Sigmoid colon (tissue), 7 donors: ENCODE data around the gene ANKRD13C. TPM values are rescaled to one million over a fixed set of nuclear protein-coding genes. Genes with fewer than 3 reads are reported as not detected.
A peak's percentile ranks its signal among the peaks of the same experiment; 100 is the strongest.
"Not testable (repeated sequence)": the region's sequence is repeated elsewhere in the genome, so short reads cannot be mapped to it uniquely, and the experiment has no call there.

Experiments
- DNase-seq: peaks from one replicate; pipeline ENCODE4 v3.0.0-alpha.2; 2019
- H3K27ac ChIP-seq, 4 donors: fragments of 200-600 bp; sonication (generic); one replicate each; pipeline ENCODE4 v1.5.1; 2016 to 2019; ENCODE audit warnings: mild to moderate bottlenecking in 1 of 4
- H3K27me3 ChIP-seq, 3 donors: fragments of 200-600 bp; sonication (generic); one replicate each; pipeline ENCODE4 v1.5.1; 2019; ENCODE audit warnings: mild to moderate bottlenecking in 1 of 3
- H3K36me3 ChIP-seq, 4 donors: fragments of 200-600 bp; sonication (generic); one replicate each; pipeline ENCODE4 v1.5.1; 2016 to 2019
- H3K4me1 ChIP-seq, 4 donors: fragments of 200-600 bp; sonication (generic); one replicate each; pipeline ENCODE4 v1.5.1; 2017 to 2019
- H3K4me3 ChIP-seq, 4 donors: fragments of 200-600 bp; sonication (generic); one replicate each; pipeline ENCODE4 v1.5.1; 2017 to 2019; ENCODE audit warnings: mild to moderate bottlenecking in 2 of 4, moderate library complexity in 1 of 4
- H3K9me3 ChIP-seq, 4 donors: fragments of 200-600 bp in 3 of 4; sonication (generic) in 3 of 4; one replicate each; pipeline versions ENCODE4 v1.5.1 to v1.6.1; 2013 to 2019
- CTCF ChIP-seq, 4 experiments: fragments of 450-650 bp in 3 of 4; fragments of 200-600 bp in 1 of 4; IDR thresholded peaks; one replicate each; pipeline ENCODE4 v1.5.1; 2016 to 2019; ENCODE audit warnings: antibody characterized with exemption in 4 of 4, mild to moderate bottlenecking in 3 of 4, moderate library complexity in 2 of 4
- EP300 ChIP-seq, 4 donors: sonication (generic); formaldehyde crosslinking; IDR thresholded peaks; one replicate each; pipeline ENCODE4 v1.6.1; 2017; ENCODE audit warnings: antibody characterized with exemption in 4 of 4
- POLR2A ChIP-seq, 2 donors: fragments of 450-650 bp; IDR thresholded peaks; one replicate each; pipeline ENCODE4 v1.6.1; 2016; ENCODE audit warnings: antibody characterized with exemption in 2 of 2, mild to moderate bottlenecking in 2 of 2, moderate library complexity in 2 of 2
- POLR2AphosphoS5 ChIP-seq, 4 donors: sonication (generic); formaldehyde crosslinking; IDR thresholded peaks; one replicate each; pipeline ENCODE4 v1.6.1; 2017; ENCODE audit warnings: antibody characterized with exemption in 4 of 4
- WGBS, 2 donors: extraction: QIAGEN DNeasy Blood & Tissue Kit; methylation state at CpG; one replicate each; pipeline ENCODE4 v1.1.7; 2013; 5-methylcytosine and 5-hydroxymethylcytosine counted together
- intact Hi-C: fragments of 100-400 bp; cut with DNase I; formaldehyde crosslinking; loops from one replicate; pipeline ENCODE4 v1.15.1; 2023
- polyA plus RNA-seq, 3 donors: library from polyadenylated mRNA; stranded (reverse); fragments of 200-250 nt; gene quantifications; one replicate each; pipeline ENCODE4 v1.2.3, GENCODE V29; 2013
- total RNA-seq, 4 donors: library from RNA; depleted of rRNA; stranded (reverse); fragments of >200 nt; gene quantifications; one replicate each; pipeline ENCODE4 v1.1.0, GENCODE V29; 2016
- donor health status: healthy with polysubstance abuse.
- donor health status: Bipolar disorder and iron deficiency.
- donor health status: healthy.

Gene ANKRD13C
- total and polyA plus RNA-seq, 7 donors = 10.6 to 34.2 (median 22.8) TPM

- intact Hi-C loops = loop anchor here (2.0 kb wide), 1 partner anchor 135 kb away; the partner anchor contains the start of gene SRSF11
- H3K4me3 ChIP-seq = no peak overlapping the region
- TF ChIP-seq EP300 (IDR thresholded peaks at IDR 0.05) (no peak), POLR2AphosphoS5 (IDR thresholded peaks at IDR 0.05) (no peak), POLR2A (IDR thresholded peaks at IDR 0.05) (no peak), CTCF (IDR thresholded peaks at IDR 0.05) (no peak)
- H3K36me3 ChIP-seq = no peaks in the 10 kb centered on the region
- no peak for DNase-seq
- 76 to 80% methylated on average over 7 of the region's 7 CpGs for WGBS, 2 donors
- no peaks in the 10 kb centered on the region for H3K27me3 ChIP-seq
- peak overlapping the region; percentile 92 to 95 (median 92) for H3K27ac ChIP-seq
- no peaks in the 10 kb centered on the region for H3K9me3 ChIP-seq
- peaks cover 0 to 35% (median 34%) of the 10 kb centered on the region in 4 donors for H3K4me1 ChIP-seq
Measured at GRCh38 chr1:70355920-70356319, 1.4 kb upstream of the ANKRD13C start.

GRCh38 chr1:70355111-70355407 lies 537 bp upstream of the ANKRD13C start:
- peak overlapping the region; percentile 74 to 89 (median 82) for H3K4me3 ChIP-seq
- intact Hi-C loops = loop anchor here (2.0 kb wide), 1 partner anchor 134 kb away; the partner anchor contains the start of gene SRSF11
- no peaks in the 10 kb centered on the region for H3K36me3 ChIP-seq
- no peaks in the 10 kb centered on the region for H3K9me3 ChIP-seq
- no peak for DNase-seq
- peak overlapping the region; percentile 92 to 95 (median 92) for H3K27ac ChIP-seq
- peaks cover 0 to 44% (median 43%) of the 10 kb centered on the region in 4 donors for H3K4me1 ChIP-seq
- H3K27me3 ChIP-seq = no peaks in the 10 kb centered on the region
- no peak for TF ChIP-seq POLR2A (IDR thresholded peaks at IDR 0.05)
- TF ChIP-seq EP300 (IDR thresholded peaks at IDR 0.05) = no peak
- TF ChIP-seq POLR2AphosphoS5 (IDR thresholded peaks at IDR 0.05) = no peak
- TF ChIP-seq CTCF (IDR thresholded peaks at IDR 0.05) = no peak
- WGBS, 2 donors = 47 to 68% methylated on average over 6 of the region's 6 CpGs

- H3K27me3 ChIP-seq = no peaks in the 10 kb centered on the region
- peaks cover 0 to 54% (median 50%) of the 10 kb centered on the region in 4 donors for H3K4me1 ChIP-seq
- H3K4me3 ChIP-seq = peak overlapping the region; percentile 74 to 89 (median 82)
- H3K27ac ChIP-seq = peak overlapping the region; percentile 92 to 95 (median 92)
- intact Hi-C loops = loop anchor here (1.0 to 2.0 kb wide), 3 partner anchors 58 to 148 kb away; partner anchors contain the start of genes CTH, LRRC40 and SRSF11
- no peaks in the 10 kb centered on the region for H3K9me3 ChIP-seq
- DNase-seq = no peak
- WGBS, 2 donors = 0% methylated on average over 34 of the region's 34 CpGs
- no peak for TF ChIP-seq POLR2A (IDR thresholded peaks at IDR 0.05)
- TF ChIP-seq POLR2AphosphoS5 (IDR thresholded peaks at IDR 0.05) = no peak
- TF ChIP-seq CTCF (IDR thresholded peaks at IDR 0.05) = no peak
- no peaks in the 10 kb centered on the region for H3K36me3 ChIP-seq
Measured at GRCh38 chr1:70353601-70354331, 756 bp downstream of the ANKRD13C start.

- H3K36me3 ChIP-seq = no peaks in the 10 kb centered on the region
- WGBS, 2 donors = 34 to 41% methylated on average over 4 of the region's 4 CpGs
- no peaks in the 10 kb centered on the region for H3K9me3 ChIP-seq
- intact Hi-C loops = no loop called here
- no peak for DNase-seq
- TF ChIP-seq POLR2AphosphoS5 (IDR thresholded peaks at IDR 0.05) (no peak), CTCF (IDR thresholded peaks at IDR 0.05) (no peak), EP300 (IDR thresholded peaks at IDR 0.05) (no peak), POLR2A (IDR thresholded peaks at IDR 0.05) (no peak)
- no peak overlapping the region for H3K27ac ChIP-seq
- no peaks in the 10 kb centered on the region for H3K27me3 ChIP-seq
- H3K4me1 ChIP-seq = peaks cover 0 to 59% (median 53%) of the 10 kb centered on the region in 4 donors
- peak overlapping the region; percentile 74 to 89 (median 82) for H3K4me3 ChIP-seq
Measured at GRCh38 chr1:70353044-70353443, 1.5 kb downstream of the ANKRD13C start.

GRCh38 chr1:70349799-70350198 lies 4.7 kb downstream of the ANKRD13C start:
- not testable (repeated sequence) for H3K27ac ChIP-seq

More at GRCh38 chr1:70349799-70350198, 4.7 kb downstream of the ANKRD13C start:
- intact Hi-C loops, H3K36me3 ChIP-seq, H3K9me3 ChIP-seq, H3K4me3 ChIP-seq, H3K27me3 ChIP-seq, DNase-seq: not testable (repeated sequence)
- peaks cover 0 to 51% (median 44%) of the 10 kb centered on the region in 4 donors for H3K4me1 ChIP-seq
- WGBS, 2 donors = 92 to 95% methylated on average over 4 of the region's 4 CpGs
